H4 (cell line): ENCODE measurements around the gene PDE5A. TPM values are rescaled to one million over a fixed set of nuclear protein-coding genes. Genes with fewer than 3 reads are reported as not detected.

ENCODE experiments used
- DNase-seq: peaks from one replicate; pipeline ENCODE4 v3.0.0-alpha.2; 2015; ENCODE audit warnings: low spot score
- total RNA-seq: library from RNA; depleted of rRNA; stranded (reverse); fragments of >200 nt; shearing (Covaris generic); gene quantifications from 2 replicates; pipeline ENCODE4 v1.2.3, GENCODE V29; 2014

Gene PDE5A
- total RNA-seq, 1 experiment from 2014 or later = 144 TPM

DNA sequence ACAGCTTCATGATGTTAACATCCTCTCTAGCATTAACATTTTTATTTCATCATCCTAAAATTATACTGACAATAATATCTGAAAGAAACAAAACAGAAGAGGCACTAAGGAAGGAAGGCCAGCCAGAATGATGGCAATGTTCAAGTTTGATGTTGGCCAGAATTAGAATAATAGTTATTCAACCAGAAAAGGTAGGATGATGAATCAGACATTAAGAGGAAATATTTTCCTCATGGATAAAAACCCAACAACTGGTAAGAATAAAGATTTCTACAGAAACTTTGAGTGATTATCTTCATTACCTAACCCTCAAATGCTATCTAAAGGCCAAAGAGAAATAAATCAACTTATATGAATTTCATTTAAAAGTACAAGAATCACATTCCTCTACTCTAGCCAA lies 105.2 kb downstream of the PDE5A start:
- no peak for DNase-seq

DNA sequence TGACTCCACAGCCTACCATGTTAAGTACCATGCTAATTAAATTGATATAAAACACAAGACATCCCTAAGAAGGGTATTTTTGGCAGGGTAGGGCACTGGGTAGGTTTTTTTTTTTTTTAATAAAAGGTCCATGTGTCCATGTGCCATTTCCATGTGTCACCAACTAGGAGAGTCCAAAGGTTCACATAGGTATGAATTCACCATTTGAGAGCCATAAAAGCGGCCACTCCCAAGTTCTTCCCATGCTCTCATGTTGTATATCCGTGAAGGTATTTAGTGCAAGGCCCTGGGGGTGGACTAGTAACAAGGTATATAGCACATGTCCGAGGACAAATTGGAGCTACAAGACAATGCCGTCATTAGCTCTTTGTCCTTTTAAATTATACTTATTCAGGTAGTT lies 107.3 kb downstream of the PDE5A start:
- no peak for DNase-seq

DNA sequence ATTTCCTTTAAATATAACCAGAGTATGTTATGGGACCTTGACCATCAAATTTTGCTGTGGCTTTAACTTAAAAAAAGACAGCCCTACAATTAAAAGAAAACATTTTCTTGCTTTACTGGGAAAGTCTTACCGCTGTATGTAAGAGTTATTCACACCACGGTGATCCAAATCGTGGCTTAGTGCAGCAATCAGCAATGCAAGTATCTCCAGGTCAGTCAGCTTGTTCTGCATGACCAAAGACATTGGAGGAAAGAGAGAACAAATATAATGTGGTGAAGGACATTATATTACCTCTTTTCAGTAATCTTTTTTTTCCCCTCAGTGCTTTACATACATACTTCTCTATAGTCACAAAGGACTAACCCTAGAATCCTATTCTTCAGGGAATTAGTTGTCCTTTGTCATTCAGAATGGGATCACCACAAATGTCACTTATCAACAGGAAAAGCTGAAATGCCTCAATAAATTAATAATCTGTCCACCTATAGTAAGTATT lies 109.6 kb downstream of the PDE5A start:
- no peak for DNase-seq

DNA sequence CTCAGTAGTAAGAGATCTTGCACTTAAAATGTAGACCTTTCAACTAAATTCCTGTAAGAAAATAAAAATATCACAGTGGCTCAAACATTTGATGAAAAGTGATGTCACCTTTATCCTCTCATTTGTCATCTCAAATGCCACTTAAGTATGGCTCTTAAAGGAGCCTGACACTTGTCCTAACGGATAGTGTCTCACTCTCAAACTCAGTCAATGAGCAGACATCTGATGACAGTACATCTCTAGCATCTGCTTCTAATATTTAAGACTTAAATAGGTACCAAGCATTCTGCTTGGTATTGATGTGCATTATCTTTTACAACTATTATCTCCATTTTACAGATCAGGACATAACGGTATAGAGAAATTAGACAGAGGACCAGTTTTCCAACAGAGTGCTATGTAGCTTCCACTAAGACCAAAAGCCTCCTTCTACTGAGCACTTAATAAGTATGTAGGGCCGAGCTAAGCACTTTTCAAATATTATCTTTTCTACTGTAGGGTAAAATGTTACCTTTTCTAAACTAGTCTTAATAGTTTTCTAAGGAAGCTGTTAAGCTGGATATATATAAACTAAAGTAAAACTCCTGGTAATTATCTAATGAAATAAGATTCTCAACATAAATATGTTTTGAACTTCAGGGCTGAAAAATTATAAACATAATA lies 110.2 kb downstream of the PDE5A start:
- no peak for DNase-seq

DNA sequence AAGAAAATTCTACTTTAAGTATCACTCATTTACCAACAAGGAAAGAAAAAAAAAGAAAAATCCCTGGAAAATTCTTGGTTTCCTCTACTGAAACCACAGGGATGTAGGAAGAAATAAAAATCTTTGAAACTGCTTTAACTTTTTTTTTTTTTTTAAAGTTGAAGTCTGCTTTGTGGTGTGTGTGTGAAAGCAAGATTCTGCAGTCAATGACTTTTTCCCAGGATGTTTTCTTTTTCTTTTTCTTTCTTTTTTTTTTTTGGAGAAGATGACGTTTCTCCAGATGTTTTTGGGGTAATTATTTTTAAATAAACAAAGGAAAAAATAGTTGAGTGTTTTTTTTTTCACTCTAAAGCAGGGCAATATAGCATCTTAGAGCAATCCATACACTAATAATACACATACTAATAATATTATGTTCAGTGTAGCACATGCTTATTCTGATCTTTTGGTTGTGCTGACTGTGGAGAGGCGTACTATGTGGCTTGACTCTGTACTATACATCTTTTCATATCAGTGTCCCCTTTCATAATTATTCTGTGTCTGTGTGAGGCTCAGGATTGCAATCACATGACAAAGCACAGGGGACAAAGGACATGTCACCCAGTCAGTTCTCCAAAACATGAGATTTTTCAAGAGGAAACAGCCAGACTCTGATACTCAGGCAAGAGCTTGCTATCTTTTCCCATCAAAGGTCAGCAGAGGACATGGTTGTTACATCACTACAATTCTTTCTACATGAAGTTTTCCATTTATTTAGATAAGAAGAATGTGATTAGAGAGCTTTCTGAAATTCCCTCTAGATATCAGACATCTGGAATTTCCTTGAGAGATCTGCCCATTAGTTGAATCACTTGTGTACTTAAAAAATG lies 111.0 kb downstream of the PDE5A start:
- DNase-seq = no peak

DNA sequence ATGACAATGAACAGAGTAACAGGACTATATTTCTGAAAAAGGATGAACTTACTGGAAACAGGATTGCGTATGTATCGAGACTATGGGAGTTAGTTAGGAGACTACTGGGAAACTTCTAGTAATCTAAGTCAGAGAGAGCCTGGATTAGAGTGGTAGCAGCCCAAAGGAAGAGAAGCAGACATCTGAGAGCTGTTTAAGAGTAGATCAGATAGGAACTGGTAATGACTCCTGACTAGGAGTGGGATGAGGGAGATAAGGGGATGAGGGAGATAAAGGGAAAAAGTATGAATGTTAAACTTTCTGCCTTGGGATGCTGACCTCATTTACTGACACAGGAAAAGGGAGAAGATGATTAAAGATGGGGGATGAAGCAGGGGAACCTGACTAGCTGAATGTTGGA lies 116.2 kb downstream of the PDE5A start:
- DNase-seq = no peak

DNA sequence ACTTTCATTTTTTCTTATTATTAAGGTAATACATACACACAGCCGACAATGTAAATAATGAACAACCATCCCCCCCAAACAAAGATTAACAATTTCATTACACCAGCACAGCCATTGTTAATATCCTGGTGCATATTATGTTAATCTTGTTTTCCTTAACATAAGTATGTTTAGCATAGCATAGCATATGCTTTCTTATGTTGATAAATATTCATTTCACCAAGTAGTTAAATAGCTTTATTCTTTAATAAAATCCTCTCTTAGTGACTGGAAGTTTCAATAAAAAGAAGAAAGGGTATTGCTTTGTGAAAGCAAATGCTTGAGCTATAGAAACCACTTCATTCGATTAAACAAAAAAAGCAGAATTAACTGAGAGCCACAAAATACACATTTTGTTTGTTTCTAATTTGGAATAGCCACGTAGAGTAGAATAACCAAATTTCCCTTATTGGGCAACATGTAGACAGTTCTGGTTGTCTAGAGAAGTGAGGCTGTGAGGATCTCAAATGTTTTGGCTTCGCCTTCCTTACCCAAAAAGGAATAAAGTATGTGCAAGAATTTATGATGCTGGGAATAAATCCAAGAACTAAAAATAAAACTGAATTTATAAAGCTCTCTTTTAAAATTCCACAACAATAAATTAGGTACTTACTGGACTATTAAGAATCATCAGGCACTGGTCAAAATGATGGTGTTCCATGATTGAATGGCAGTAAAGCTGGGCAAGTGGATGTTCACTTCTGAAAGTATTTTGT lies 118.0 kb downstream of the PDE5A start:
- DNase-seq = no peak

DNA sequence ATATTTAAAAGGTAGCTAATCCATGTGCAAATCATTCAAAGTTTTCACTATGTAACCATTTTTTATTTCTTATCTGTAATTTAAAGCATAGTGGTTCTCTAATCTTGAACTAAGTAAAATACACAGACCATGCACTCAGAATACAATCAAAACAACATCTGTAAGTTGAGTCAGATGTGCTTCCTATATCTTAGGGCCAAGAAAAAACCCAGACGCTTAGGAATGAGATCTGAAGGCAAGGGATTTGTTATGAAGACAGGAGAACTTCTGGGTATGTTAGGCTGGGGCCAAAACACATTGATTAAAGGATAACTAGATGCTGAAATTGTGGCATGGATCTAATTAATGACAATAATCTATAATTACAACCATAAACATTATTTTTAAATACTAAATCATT lies 120.3 kb downstream of the PDE5A start:
- no peak for DNase-seq

DNA sequence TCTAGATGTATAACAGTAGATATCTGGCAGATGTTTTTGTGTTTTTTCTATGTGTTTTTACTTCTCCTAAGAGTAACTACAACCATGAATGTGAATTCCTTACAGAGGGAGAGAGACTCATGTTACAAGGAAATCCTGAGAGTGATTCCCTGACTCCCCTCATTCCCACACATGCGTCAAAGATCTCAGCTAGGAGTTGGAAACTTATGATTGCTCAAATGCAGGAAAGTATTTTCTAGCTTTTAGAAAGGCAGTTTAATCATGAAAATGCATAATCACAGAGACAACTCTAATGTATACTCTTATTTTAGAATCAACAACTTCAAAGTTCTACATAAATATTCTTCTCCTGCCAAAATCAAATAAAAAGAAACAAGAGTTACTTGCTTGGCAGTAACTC lies 121.8 kb downstream of the PDE5A start:
- DNase-seq = no peak

DNA sequence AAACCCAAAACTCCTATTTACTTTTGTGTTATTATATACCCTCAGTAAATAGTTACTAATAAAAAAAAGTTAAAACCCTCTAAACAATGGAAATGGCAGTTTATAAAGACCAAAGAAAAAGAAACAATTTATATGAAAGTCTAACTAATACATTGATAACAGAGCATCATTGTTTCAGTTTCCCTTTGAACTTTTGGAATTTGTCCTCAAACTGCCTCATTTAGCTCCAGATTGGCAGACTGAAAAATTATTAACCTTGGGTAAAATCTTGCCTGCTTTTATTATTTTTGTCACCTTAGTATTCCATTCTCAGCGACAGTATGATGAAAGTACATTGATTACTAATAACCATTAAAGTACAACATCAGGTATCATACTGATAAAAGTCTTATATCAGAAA lies 124.0 kb downstream of the PDE5A start:
- no peak for DNase-seq

DNA sequence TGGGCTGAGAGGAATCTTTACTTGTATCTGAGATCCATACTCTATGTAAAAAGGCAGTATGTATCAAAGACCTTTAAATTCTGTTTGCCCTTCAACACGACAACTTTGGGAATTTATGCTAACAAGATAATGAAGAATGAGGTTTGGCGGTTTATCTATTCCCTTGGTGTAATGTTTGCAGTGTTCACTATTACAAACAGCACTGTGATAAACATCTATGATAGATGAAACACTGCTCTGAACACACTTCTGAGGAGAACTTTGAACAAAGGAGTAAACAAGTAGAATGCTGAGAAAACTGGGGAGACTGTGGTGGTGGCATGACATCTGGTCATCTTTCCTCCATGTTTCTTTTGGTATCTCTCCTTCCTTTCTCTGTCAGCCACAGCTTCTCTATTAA lies 126.9 kb downstream of the PDE5A start:
- no peak for DNase-seq

DNA sequence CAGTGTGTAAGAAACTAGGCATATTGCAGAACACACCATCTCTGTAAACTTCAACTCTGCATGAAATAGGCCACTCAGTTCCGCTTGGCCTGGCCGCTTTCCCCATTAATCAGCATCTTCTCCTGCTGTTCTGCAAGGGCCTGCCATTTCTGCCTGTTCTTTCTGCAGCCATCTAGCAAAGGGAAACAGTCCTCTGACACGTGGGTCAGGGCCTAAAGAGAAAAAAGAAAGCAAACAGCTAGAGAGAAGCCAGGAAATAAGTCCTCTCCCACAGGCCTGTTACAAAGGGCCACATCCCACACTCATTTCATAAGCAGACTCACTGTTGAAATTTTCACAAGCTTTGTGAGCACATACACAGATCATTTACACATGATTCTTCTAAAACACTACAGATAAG lies 130.1 kb downstream of the PDE5A start:
- DNase-seq = no peak

DNA sequence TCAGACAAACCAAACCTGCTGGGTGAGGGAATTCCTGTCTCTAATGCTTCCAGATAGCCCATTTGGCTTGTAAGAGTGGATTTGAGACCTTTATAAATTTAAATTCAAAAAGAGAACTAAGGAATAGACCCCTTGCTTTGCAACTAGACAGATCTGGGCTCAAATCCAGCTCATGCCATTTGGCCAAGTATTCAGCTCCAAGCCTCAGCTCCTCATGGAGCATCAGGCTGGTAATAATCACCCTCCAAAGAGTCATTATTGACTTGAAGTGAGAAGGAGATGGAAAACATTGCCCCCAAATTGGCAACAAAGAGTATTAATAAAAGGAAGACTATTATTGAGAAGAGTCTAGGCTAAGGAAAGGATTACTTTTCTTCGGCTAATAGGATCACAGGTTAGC lies 134.7 kb downstream of the PDE5A start:
- no peak for DNase-seq

DNA sequence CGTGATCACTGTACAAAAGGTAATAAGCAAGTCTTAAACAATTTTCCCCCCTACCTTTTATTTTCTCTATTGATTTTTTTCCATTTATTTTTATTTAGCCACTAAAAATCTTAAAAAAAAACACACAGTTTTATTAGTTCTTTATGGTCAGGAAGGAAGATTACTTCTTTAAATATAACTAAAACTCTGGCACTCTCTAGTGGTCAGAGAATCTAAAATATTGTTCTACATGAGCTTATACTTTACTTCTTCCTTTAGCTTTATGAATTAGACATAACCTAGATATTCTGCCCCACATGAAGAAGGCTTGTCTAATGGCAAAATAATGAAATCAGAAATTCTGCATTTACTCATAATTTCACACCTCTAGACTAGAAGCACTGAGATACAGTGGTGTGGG lies 135.2 kb downstream of the PDE5A start:
- no peak for DNase-seq

DNA sequence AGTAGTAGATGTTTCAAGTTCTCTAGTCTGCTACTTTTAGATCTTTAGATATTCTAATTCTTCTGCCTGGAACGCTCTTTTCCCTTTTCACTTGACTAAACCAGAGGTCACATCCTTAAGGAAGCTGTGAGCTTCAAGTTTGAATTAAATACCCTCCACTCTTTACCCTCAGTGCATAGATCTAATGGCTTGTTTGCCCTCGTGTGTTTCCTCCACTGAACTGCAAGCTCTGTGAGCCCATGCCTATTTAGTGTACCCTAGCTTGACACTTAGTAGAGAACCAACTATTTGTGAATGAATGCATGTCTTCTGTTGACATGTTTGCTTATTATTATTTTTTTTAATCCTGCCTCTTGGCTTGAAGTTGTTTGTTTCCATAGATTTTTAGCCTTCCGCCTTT lies 138.3 kb downstream of the PDE5A start:
- peak; percentile 34 for DNase-seq

DNA sequence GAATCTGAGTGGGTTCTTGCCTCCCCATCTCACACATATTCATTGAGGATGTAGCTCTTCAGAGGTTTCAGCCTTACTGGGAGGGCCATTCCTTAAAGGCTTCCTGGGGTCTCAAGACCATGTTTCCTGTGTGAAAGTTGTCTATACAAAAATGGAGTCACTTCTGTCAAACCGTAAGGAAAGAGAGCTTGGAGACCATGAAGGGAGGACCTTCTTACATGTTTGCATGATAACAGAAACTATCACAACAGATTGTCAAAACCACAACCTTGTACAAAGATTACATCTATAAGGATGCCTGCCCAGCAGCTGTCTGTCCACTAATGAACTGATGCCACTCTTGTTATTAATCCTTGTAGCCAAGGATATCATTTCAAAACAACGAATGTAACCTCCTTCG lies 139.3 kb downstream of the PDE5A start:
- DNase-seq = no peak

DNA sequence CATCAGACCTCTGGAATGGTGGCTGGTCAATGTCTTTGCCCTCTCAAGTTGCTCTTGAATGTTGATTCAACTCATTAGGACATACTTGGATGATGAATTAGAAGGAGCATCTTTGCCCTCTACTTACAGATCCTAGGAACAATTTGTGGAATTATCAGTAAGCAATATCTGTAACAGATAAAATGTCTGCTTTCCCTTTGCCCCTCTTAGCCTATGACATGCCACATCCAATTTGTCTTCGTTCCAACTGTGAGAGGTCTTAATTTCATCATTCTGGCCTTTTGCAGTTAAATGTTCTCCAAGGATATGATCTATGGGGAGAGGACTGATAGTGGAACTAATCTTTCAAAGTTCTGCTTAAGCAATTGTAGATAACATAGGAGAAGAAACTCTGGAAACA lies 148.3 kb downstream of the PDE5A start:
- DNase-seq = no peak

DNA sequence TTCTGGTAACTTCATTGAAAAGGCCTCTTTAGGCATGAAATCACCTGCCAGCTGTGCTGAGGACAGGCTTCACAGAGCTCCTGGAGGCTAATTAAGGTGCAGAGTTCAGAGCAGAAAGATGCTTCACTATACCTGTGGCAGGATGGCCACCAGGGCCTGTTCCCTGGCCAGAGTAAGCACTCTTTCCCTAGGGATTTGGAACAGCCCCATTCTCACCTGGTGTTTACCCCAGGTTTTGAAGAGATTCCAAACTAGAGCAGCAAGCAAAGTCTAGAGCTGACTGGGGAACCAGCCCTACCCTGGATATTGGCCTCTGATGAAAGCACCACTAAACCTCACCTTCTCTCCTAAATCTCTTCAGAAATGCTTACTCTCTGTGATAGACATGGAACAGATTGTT lies 148.8 kb downstream of the PDE5A start:
- DNase-seq = no peak

DNA sequence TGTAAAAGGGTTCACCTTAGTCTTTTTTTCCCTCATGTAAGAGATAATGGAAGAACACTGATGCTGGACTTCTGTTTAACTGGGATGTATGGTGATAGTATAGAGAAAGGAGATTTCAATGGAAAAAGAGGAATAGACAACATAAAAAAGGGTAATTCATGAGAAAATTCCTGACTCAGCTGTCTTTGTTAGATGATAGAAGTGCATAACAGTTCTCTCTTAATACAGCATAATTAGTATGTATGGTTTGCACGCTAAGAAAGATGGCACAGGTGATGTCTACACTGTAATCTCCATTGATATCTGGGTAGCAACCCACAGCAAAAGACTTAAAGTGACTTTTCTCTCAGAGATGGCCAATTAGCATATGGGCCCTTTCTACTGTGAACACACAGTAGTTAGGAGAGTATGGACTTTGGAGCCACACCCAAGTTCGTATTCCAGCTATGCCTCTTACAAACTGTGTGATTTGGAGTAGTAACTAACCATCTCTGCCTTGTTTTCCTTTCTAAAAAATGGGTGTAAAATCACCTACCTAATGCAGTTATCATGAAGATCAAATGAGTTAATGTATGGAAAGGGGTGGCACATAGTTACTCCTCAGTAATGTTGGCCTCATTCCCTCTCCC lies 149.3 kb downstream of the PDE5A start:
- no peak for DNase-seq

DNA sequence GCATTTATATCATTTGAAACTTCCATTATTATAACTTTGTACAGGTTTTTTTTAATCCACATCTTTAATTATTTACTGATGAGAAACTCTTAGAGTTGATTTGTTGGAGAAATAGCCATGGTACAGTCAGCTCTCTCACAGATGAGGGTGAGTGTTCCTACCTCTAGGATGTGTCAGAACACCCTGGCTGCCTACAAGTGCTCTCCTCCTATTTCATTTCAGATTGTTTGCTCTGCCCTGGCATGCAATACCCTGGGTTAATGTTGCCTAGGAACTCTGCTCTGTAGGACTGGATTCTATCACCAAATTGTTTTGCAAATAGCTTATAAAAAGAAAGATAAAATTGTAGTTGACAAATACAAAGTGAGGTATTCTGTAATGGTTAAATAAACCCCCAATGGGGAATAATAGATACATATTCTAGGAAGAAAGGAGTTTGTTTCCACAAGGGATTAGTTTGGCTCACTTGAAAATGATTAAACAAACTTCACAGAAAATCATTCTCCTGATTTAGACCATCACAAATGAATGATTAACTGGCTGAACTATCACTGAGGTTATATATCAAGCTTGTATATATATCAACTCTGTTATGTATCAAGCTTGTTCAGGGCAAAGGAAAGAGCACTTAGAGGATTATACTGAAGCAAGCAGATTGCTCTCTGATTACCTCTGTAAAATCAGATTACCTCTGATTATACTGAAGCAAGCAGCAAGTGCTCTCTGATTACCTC lies 150.0 kb downstream of the PDE5A start:
- DNase-seq = no peak

DNA sequence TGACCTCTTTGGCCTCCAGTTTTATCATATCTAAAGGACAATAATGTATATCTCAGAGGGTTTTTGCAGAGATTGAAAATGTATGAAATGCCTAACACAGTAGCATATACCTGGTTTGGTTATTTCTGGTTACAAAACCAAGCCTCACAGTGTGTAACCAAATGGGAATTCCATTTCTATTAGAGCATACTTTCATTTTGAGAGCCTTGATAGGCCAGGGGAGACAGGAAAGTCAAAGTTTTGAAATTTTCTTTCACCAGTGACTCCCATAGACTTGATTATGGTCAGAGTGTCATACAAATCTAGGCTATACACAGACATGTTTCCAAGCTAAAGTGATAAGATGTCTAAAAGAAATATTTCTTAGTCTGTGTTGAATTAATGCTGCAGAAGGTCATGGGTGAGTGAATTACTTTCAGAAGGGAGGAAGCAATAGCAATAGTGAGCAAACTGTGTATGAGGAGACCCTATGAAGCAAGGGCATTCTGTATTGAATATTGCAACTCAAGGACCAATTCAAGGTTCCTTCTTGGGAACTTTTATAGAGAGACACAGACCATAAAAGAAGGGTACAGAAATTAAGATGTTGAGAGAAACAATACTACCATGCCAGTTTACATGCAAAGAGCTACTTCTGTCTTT lies 151.1 kb downstream of the PDE5A start:
- DNase-seq = no peak
